Hepatocyte (in vitro differentiated cells): Measurements from ENCODE around the gene EPN1. TPM values are rescaled to one million over a fixed set of nuclear protein-coding genes. Genes with fewer than 3 reads are reported as not detected.

Experiments used
- DNase-seq: peaks from one replicate; pipeline ENCODE4 v3.0.0-alpha.2; 2016; ENCODE audit warnings: low spot score
- H2AFZ ChIP-seq: fragments of 200-600 bp; sonication (generic); 2 replicates; pipeline ENCODE4 v1.6.0; 2016; ENCODE audit warnings: antibody characterized with exemption, mild to moderate bottlenecking
- H3K27ac ChIP-seq: fragments of 200-600 bp; sonication (generic); 2 replicates; pipeline ENCODE4 v1.5.1; 2016; ENCODE audit warnings: mild to moderate bottlenecking
- H3K27me3 ChIP-seq: fragments of 200-600 bp; sonication (generic); 2 replicates; pipeline ENCODE4 v1.6.1; 2016
- H3K36me3 ChIP-seq: fragments of 200-600 bp; sonication (generic); replicated peaks from 2 replicates; pipeline ENCODE4 v1.5.1; 2016; ENCODE audit warnings: low read depth; ENCODE audit not compliant: insufficient read depth
- H3K4me1 ChIP-seq: fragments of 200-600 bp; sonication (generic); 2 replicates; pipeline ENCODE4 v1.5.1; 2016; ENCODE audit warnings: mild to moderate bottlenecking, moderate library complexity; ENCODE audit not compliant: insufficient read depth
- H3K4me2 ChIP-seq: fragments of 200-600 bp; sonication (generic); 2 replicates; pipeline ENCODE4 v1.6.0; 2016
- H3K4me3 ChIP-seq: fragments of 200-600 bp; sonication (generic); 2 replicates; pipeline ENCODE4 v1.5.1; 2016; ENCODE audit warnings: mild to moderate bottlenecking
- H3K79me2 ChIP-seq: fragments of 200-600 bp; sonication (generic); 2 replicates; pipeline ENCODE4 v1.6.0; 2017; ENCODE audit warnings: mild to moderate bottlenecking
- H3K9me2 ChIP-seq: fragments of 200-600 bp; sonication (generic); replicated peaks from 2 replicates; pipeline ENCODE4 v1.6.0; 2017; ENCODE audit warnings: mild to moderate bottlenecking; ENCODE audit not compliant: insufficient read depth
- H3K9me3 ChIP-seq: fragments of 200-600 bp; sonication (generic); 2 replicates; pipeline ENCODE4 v1.5.1; 2016; ENCODE audit warnings: low read depth, mild to moderate bottlenecking
- H4K20me1 ChIP-seq: fragments of 200-600 bp; sonication (generic); 2 replicates; pipeline ENCODE4 v1.6.0; 2016; ENCODE audit warnings: mild to moderate bottlenecking; ENCODE audit not compliant: insufficient read depth, poor library complexity, severe bottlenecking
- CTCF ChIP-seq: fragments of 200-600 bp; sonication (generic); IDR thresholded peaks from 2 replicates; pipeline ENCODE4 v1.5.1; 2016; ENCODE audit warnings: antibody characterized with exemption, mild to moderate bottlenecking; ENCODE audit not compliant: poor library complexity
- EZH2 ChIP-seq: fragments of 200-600 bp; sonication (generic); IDR thresholded peaks from 2 replicates; pipeline ENCODE4 v1.6.1; 2016; ENCODE audit warnings: antibody characterized with exemption, mild to moderate bottlenecking, borderline replicate concordance
- EZH2phosphoT487 ChIP-seq: fragments of 200-600 bp; sonication (generic); IDR thresholded peaks from one replicate; pipeline ENCODE4 v1.6.1; 2018; ENCODE audit warnings: antibody characterized with exemption, mild to moderate bottlenecking, low read depth, moderate library complexity; ENCODE audit not compliant: unreplicated experiment, severe bottlenecking
- WGBS: methylation state at CpG from one replicate; pipeline ENCODE4 v1.1.6; 2016; ENCODE audit warnings: low lambda C conversion rate; ENCODE audit errors: missing lambda C conversion rate; 5-methylcytosine and 5-hydroxymethylcytosine counted together
- polyA plus RNA-seq: library from polyadenylated mRNA; unstranded; fragments of >200 nt; fragmentation: Nextera tagmentation; extraction: Ambion mirVana; gene quantifications from 2 replicates; pipeline ENCODE4 v1.2.1, GENCODE V29; 2016
- total RNA-seq: library from RNA; depleted of rRNA; stranded (reverse); fragments of >200 nt; gene quantifications from 2 replicates; pipeline ENCODE4 v1.2.3, GENCODE V29; 2014

The EPN1 gene
- total and polyA plus RNA-seq, 2 experiments from 2014 or later, result 74.8 to 165 TPM

GRCh38 chr19:55693336-55693974, 18.4 kb downstream of the EPN1 start:
- H3K4me2 ChIP-seq, result no peak overlapping the region
- H3K9me2 ChIP-seq, result no peaks in the 10 kb centered on the region
- no peaks in the 10 kb centered on the region for H3K9me3 ChIP-seq
- no peaks in the 10 kb centered on the region for H3K4me1 ChIP-seq
- no peak overlapping the region for H3K4me3 ChIP-seq
- no peaks in the 10 kb centered on the region for H3K27me3 ChIP-seq
- WGBS, result 95% methylated on average over 19 of the region's 20 CpGs
- no peak overlapping the region for H2AFZ ChIP-seq
- peaks cover 4% of the 10 kb centered on the region for H3K79me2 ChIP-seq
- H4K20me1 ChIP-seq, result no peaks in the 10 kb centered on the region
- no peak overlapping the region for H3K27ac ChIP-seq
- no peak for DNase-seq
- no peak for TF ChIP-seq CTCF
- no peaks in the 10 kb centered on the region for H3K36me3 ChIP-seq

- H3K27ac ChIP-seq, result no peak overlapping the region
- no peak overlapping the region for H3K4me2 ChIP-seq
These were observed 19.2 kb downstream of the EPN1 start for GRCh38 chr19:55694241-55694655.

GRCh38 chr19:55694656-55695491, 19.8 kb downstream of the EPN1 start:
- H3K27me3 ChIP-seq, result no peaks in the 10 kb centered on the region
- WGBS, result 95% methylated on average over 11 of the region's 37 CpGs
- H3K4me2 ChIP-seq, result no peak overlapping the region
- no peaks in the 10 kb centered on the region for H3K4me1 ChIP-seq
- no peak for DNase-seq
- H3K79me2 ChIP-seq, result peaks cover 4% of the 10 kb centered on the region
- H3K36me3 ChIP-seq, result no peaks in the 10 kb centered on the region
- TF ChIP-seq EZH2phosphoT487, result no peak
- no peak for TF ChIP-seq CTCF
- no peak for TF ChIP-seq EZH2
- H2AFZ ChIP-seq, result no peak overlapping the region
- no peaks in the 10 kb centered on the region for H4K20me1 ChIP-seq
- no peak overlapping the region for H3K27ac ChIP-seq
- no peaks in the 10 kb centered on the region for H3K9me2 ChIP-seq
- H3K4me3 ChIP-seq, result no peak overlapping the region
- no peaks in the 10 kb centered on the region for H3K9me3 ChIP-seq

More at GRCh38 chr19:55694241-55694655, 19.2 kb downstream of the EPN1 start:
- no peaks in the 10 kb centered on the region for H3K36me3 ChIP-seq
- no peak for DNase-seq
- no peaks in the 10 kb centered on the region for H3K9me2 ChIP-seq
- no peak overlapping the region for H2AFZ ChIP-seq
- no peaks in the 10 kb centered on the region for H4K20me1 ChIP-seq
- no peak overlapping the region for H3K4me3 ChIP-seq
- WGBS, result 90% methylated on average over 15 of the region's 15 CpGs
- peaks cover 4% of the 10 kb centered on the region for H3K79me2 ChIP-seq
- no peaks in the 10 kb centered on the region for H3K4me1 ChIP-seq
- no peaks in the 10 kb centered on the region for H3K27me3 ChIP-seq
- H3K9me3 ChIP-seq, result no peaks in the 10 kb centered on the region
- no peak for TF ChIP-seq CTCF
